Mesenchymal stem cell (in vitro differentiated cells and primary cell): ENCODE data around the gene GALR2.

Experiments
- DNase-seq: peaks from one replicate; pipeline ENCODE4 v3.0.0-alpha.2; 2013
- H2AFZ ChIP-seq: one replicate; pipeline ENCODE4 v1.6.1; 2013; ENCODE audit warnings: low read depth, mild to moderate bottlenecking, control low read depth, inconsistent platforms, low read length, moderate library complexity
- H2AK5ac ChIP-seq: 2 replicates; pipeline ENCODE4 v1.6.1; 2013; ENCODE audit warnings: low read length, moderate library complexity, mild to moderate bottlenecking, inconsistent platforms; ENCODE audit not compliant: severe bottlenecking
- H2BK120ac ChIP-seq: one replicate; pipeline ENCODE4 v1.6.1; 2013; ENCODE audit warnings: low read depth, mild to moderate bottlenecking, inconsistent platforms, low read length, moderate library complexity
- H2BK12ac ChIP-seq, 2 experiments: one replicate each; pipeline ENCODE4 v1.6.1; 2013; ENCODE audit warnings: inconsistent platforms in 2 of 2, low read length in 2 of 2, mild to moderate bottlenecking in 2 of 2, moderate library complexity in 2 of 2, control low read depth in 1 of 2
- H2BK15ac ChIP-seq: one replicate; pipeline ENCODE4 v1.6.1; 2013; ENCODE audit warnings: mild to moderate bottlenecking, low read depth, inconsistent platforms; ENCODE audit not compliant: poor library complexity, severe bottlenecking
- H2BK5ac ChIP-seq: 2 replicates; pipeline ENCODE4 v1.6.1; 2013; ENCODE audit warnings: low read depth, mild to moderate bottlenecking, low read length, control low read depth, inconsistent platforms; ENCODE audit not compliant: poor library complexity, severe bottlenecking
- H3K14ac ChIP-seq, 2 experiments: one replicate each; pipeline ENCODE4 v1.6.1; 2013; ENCODE audit warnings: inconsistent platforms in 2 of 2, low read length in 2 of 2, control low read depth in 1 of 2, mild to moderate bottlenecking in 1 of 2, moderate library complexity in 1 of 2
- H3K18ac ChIP-seq, 2 experiments: one replicate each; pipeline ENCODE4 v1.6.1; 2013; ENCODE audit warnings: inconsistent platforms in 2 of 2, low read length in 2 of 2, control low read depth in 1 of 2, low read depth in 1 of 2, mild to moderate bottlenecking in 1 of 2
- H3K23ac ChIP-seq, 2 experiments: one replicate each; pipeline ENCODE4 v1.6.1; 2013; ENCODE audit warnings: inconsistent platforms in 2 of 2, low read length in 2 of 2, mild to moderate bottlenecking in 2 of 2, moderate library complexity in 2 of 2, control low read depth in 1 of 2
- H3K27ac ChIP-seq: 2 replicates; pipeline ENCODE4 v1.5.1; 2013; ENCODE audit warnings: mild to moderate bottlenecking, moderate library complexity, low read length, control low read depth, inconsistent platforms; ENCODE audit not compliant: poor library complexity, severe bottlenecking
- H3K27me3 ChIP-seq, 2 experiments: 2 replicates each; pipeline versions ENCODE4 v1.6.1 to v1.7.0; 2013; ENCODE audit warnings: low read length in 2 of 2, mild to moderate bottlenecking in 2 of 2, moderate library complexity in 2 of 2, control low read depth in 1 of 2, inconsistent platforms in 1 of 2; ENCODE audit not compliant: control insufficient read depth in 1 of 2, insufficient read depth in 1 of 2
- H3K36me3 ChIP-seq, 2 experiments: 2 replicates each; pipeline versions ENCODE4 v1.6.1 to v1.7.0; 2013; ENCODE audit warnings: low read length in 2 of 2, control low read depth in 1 of 2, inconsistent platforms in 1 of 2, low read depth in 1 of 2, mild to moderate bottlenecking in 1 of 2; ENCODE audit not compliant: insufficient read depth in 2 of 2, control insufficient read depth in 1 of 2
- H3K4ac ChIP-seq, 2 experiments: one replicate each; pipeline ENCODE4 v1.6.1; 2013; ENCODE audit warnings: inconsistent platforms in 2 of 2, low read length in 2 of 2, mild to moderate bottlenecking in 2 of 2, moderate library complexity in 2 of 2, control low read depth in 1 of 2, low read depth in 1 of 2
- H3K4me1 ChIP-seq: 2 replicates; pipeline ENCODE4 v1.6.1; 2013; ENCODE audit warnings: low read depth, low read length, control low read depth; ENCODE audit not compliant: control insufficient read depth, insufficient read depth
- H3K4me2 ChIP-seq: 2 replicates; pipeline ENCODE4 v1.6.1; 2013; ENCODE audit warnings: low read length, mild to moderate bottlenecking, inconsistent platforms; ENCODE audit not compliant: poor library complexity, severe bottlenecking
- H3K4me3 ChIP-seq, 2 experiments: 2 replicates each; pipeline versions ENCODE4 v1.5.1 to v1.7.0; 2013; ENCODE audit warnings: low read length in 2 of 2, mild to moderate bottlenecking in 2 of 2, control low read depth in 1 of 2, low read depth in 1 of 2; ENCODE audit not compliant: insufficient read depth in 1 of 2
- H3K79me1 ChIP-seq: replicated peaks from 2 replicates; pipeline ENCODE4 v1.6.1; 2013; ENCODE audit warnings: mild to moderate bottlenecking, control low read depth, low read length, inconsistent platforms; ENCODE audit not compliant: poor library complexity, severe bottlenecking
- H3K9ac ChIP-seq: 2 replicates; pipeline ENCODE4 v1.7.0; 2013; ENCODE audit warnings: mild to moderate bottlenecking, low read length, moderate library complexity
- H3K9me3 ChIP-seq: 2 replicates; pipeline ENCODE4 v1.7.0; 2013; ENCODE audit warnings: mild to moderate bottlenecking, low read length; ENCODE audit not compliant: control insufficient read depth
- H4K8ac ChIP-seq: one replicate; pipeline ENCODE4 v1.6.1; 2013; ENCODE audit warnings: inconsistent platforms, mild to moderate bottlenecking, low read length, moderate library complexity
- H4K91ac ChIP-seq: one replicate; pipeline ENCODE4 v1.6.1; 2013; ENCODE audit warnings: mild to moderate bottlenecking, low read length, inconsistent platforms
- WGBS: methylation state at CpG from one replicate; pipeline ENCODE4 v1.1.7; 2013; ENCODE audit warnings: mixed read lengths; 5-methylcytosine and 5-hydroxymethylcytosine counted together
- small RNA-seq: library from polyadenylated mRNA; stranded (forward); fragments of <200 nt; extraction: miRNeasy Mini kit (QIAGEN cat#:217004); gene quantifications from one replicate; pipeline ENCODE3, GENCODE V24; 2013; ENCODE audit warnings: low read depth

Gene GALR2

GRCh38 chr17:76124582-76125390 lies 50.2 kb downstream of the GALR2 start:
- Histone ChIP-seq H4K8ac (no peak overlapping the region), H2AFZ (no peak overlapping the region), H3K79me1 (no peaks in the 10 kb centered on the region), H3K27me3 (peaks cover 0 to 45% of the 10 kb centered on the region in 2 experiments), H3K27ac (no peak overlapping the region), H3K36me3 (no peaks in the 10 kb centered on the region), H3K23ac (no peak overlapping the region), H3K4me2 (no peak overlapping the region), H2AK5ac (no peak overlapping the region), H4K91ac (no peak overlapping the region), H3K4me3 (no peak overlapping the region), H3K4me1 (peaks cover 12% of the 10 kb centered on the region), H2BK5ac (no peak overlapping the region), H2BK12ac (no peak overlapping the region), H2BK120ac (no peak overlapping the region), H3K18ac (no peak overlapping the region), H3K14ac (no peak overlapping the region), H3K4ac (no peak overlapping the region), H3K9ac (no peak overlapping the region), H2BK15ac (no peak overlapping the region), H3K9me3 (no peaks in the 10 kb centered on the region)
- 89% methylated on average over 20 of the region's 22 CpGs for WGBS
- no peak for DNase-seq

GRCh38 chr17:76125391-76125675 lies 50.8 kb downstream of the GALR2 start:
- no peaks in the 10 kb centered on the region for H3K36me3 ChIP-seq
- H3K4me3 ChIP-seq = no peak overlapping the region
- no peak overlapping the region for H2AK5ac ChIP-seq
- H3K4me1 ChIP-seq = peaks cover 12% of the 10 kb centered on the region
- H3K18ac ChIP-seq = no peak overlapping the region
- no peak overlapping the region for H2AFZ ChIP-seq
- no peak overlapping the region for H2BK120ac ChIP-seq
- no peak overlapping the region for H3K27ac ChIP-seq
- no peak overlapping the region for H3K4me2 ChIP-seq
- H3K9ac ChIP-seq = no peak overlapping the region
- DNase-seq = no peak
- H4K91ac ChIP-seq = no peak overlapping the region
- WGBS = 80% methylated on average over 5 of the region's 5 CpGs
- H3K4ac ChIP-seq = no peak overlapping the region
- no peak overlapping the region for H2BK15ac ChIP-seq
- no peaks in the 10 kb centered on the region for H3K79me1 ChIP-seq
- no peaks in the 10 kb centered on the region for H3K9me3 ChIP-seq
- H3K23ac ChIP-seq = no peak overlapping the region
- no peak overlapping the region for H2BK12ac ChIP-seq
- peaks cover 0 to 45% of the 10 kb centered on the region in 2 experiments for H3K27me3 ChIP-seq
- H3K14ac ChIP-seq = no peak overlapping the region
- H2BK5ac ChIP-seq = no peak overlapping the region
- no peak overlapping the region for H4K8ac ChIP-seq

DNA sequence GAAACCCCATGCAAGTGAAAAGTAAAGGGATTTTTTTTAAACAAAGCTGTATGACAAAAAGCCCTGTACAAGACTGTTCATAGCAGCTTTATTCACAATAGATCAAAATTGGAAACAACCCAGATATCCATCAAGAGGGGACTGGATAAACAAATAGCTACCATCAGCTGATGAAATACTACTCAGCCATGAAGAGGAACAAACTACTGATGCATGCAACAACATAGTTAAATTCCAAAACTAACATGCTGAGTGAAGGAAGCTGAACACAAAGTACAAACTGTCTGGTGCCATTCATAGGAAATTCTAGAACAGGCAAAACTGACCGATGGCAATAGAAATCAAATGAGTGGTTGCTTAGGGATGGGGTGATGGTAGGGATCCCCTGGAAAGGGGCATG lies 51.3 kb downstream of the GALR2 start:
- H3K27me3 ChIP-seq = peaks cover 0 to 46% of the 10 kb centered on the region in 2 experiments
- H3K18ac ChIP-seq = no peak overlapping the region
- H2BK15ac ChIP-seq = no peak overlapping the region
- H3K23ac ChIP-seq = no peak overlapping the region
- H2BK120ac ChIP-seq = no peak overlapping the region
- 100% methylated on average over 1 of the region's 1 CpG for WGBS
- no peak overlapping the region for H3K4me2 ChIP-seq
- no peaks in the 10 kb centered on the region for H3K36me3 ChIP-seq
- H3K4ac ChIP-seq = no peak overlapping the region
- H4K91ac ChIP-seq = no peak overlapping the region
- no peak overlapping the region for H2BK5ac ChIP-seq
- H3K27ac ChIP-seq = no peak overlapping the region
- H2AK5ac ChIP-seq = no peak overlapping the region
- DNase-seq = no peak
- H4K8ac ChIP-seq = no peak overlapping the region
- H3K4me1 ChIP-seq = peaks cover 11% of the 10 kb centered on the region
- no peaks in the 10 kb centered on the region for H3K79me1 ChIP-seq
- H3K4me3 ChIP-seq = no peak overlapping the region
- no peak overlapping the region for H3K9ac ChIP-seq
- H2AFZ ChIP-seq = no peak overlapping the region
- no peak overlapping the region for H3K14ac ChIP-seq
- no peaks in the 10 kb centered on the region for H3K9me3 ChIP-seq
- H2BK12ac ChIP-seq = no peak overlapping the region

Small RNA genes within 50 kb of the gene (small RNA-seq; reads per million reads assigned to genes)
- 7.5 reads per million, percentile 71 among the genes with 10 or more reads in this experiment for gene MIR6868
